Measurements from ENCODE around the gene SRGAP3. TPM values are rescaled to one million over a fixed set of nuclear protein-coding genes. Genes with fewer than 3 reads are reported as not detected.

The SRGAP3 gene
- total RNA-seq, 2 experiments from 2014 or later = 2.8 to 3.2 TPM

- POLR2A ChIA-PET = no interaction called here
- Histone ChIP-seq H3K27me3 (ENCODE audit: control insufficient read depth in 1 of 2, insufficient read depth in 2 of 2, low read length in 2 of 2) (no peaks in the 10 kb centered on the region), H3K36me3 (ENCODE audit: insufficient read depth, low read length) (no peaks in the 10 kb centered on the region), H3K27ac (ENCODE audit: low read depth in 1 of 2, low read length in 2 of 2) (no peak overlapping the region), H3K4me3 (ENCODE audit: low read length) (no peak overlapping the region), H3K9me3 (ENCODE audit: control insufficient read depth in 1 of 2, insufficient read depth in 1 of 2, low read length in 2 of 2) (peaks cover 0 to 3% of the 10 kb centered on the region in 2 experiments), H3K4me1 (ENCODE audit: insufficient read depth, low read length) (no peaks in the 10 kb centered on the region)
- CTCF ChIA-PET = no interaction called here
- Mint-ChIP-seq H3K4me1 (ENCODE audit: low read depth) (no peaks in the 10 kb centered on the region), H3K27ac (no peak overlapping the region), H3K4me3 (no peak overlapping the region), H3K9me3 (peaks cover 4% of the 10 kb centered on the region), H3K27me3 (no peaks in the 10 kb centered on the region), H3K36me3 (ENCODE audit: low read depth) (peaks cover 6% of the 10 kb centered on the region)
- intact Hi-C loops (cut with DNase I, micrococcal nuclease) = no loop called here
- TF ChIP-seq, protein P1, sequence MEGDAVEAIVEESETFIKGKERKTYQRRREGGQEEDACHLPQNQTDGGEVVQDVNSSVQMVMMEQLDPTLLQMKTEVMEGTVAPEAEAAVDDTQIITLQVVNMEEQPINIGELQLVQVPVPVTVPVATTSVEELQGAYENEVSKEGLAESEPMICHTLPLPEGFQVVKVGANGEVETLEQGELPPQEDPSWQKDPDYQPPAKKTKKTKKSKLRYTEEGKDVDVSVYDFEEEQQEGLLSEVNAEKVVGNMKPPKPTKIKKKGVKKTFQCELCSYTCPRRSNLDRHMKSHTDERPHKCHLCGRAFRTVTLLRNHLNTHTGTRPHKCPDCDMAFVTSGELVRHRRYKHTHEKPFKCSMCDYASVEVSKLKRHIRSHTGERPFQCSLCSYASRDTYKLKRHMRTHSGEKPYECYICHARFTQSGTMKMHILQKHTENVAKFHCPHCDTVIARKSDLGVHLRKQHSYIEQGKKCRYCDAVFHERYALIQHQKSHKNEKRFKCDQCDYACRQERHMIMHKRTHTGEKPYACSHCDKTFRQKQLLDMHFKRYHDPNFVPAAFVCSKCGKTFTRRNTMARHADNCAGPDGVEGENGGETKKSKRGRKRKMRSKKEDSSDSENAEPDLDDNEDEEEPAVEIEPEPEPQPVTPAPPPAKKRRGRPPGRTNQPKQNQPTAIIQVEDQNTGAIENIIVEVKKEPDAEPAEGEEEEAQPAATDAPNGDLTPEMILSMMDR (IDR thresholded peaks at IDR 0.05) = no peak
- ATAC-seq (ENCODE audit: poor library complexity) (no peak), DNase-seq (no peak)
Observed at GRCh38 chr3:9066141-9066540, 183.3 kb downstream of the SRGAP3 start.

DNA sequence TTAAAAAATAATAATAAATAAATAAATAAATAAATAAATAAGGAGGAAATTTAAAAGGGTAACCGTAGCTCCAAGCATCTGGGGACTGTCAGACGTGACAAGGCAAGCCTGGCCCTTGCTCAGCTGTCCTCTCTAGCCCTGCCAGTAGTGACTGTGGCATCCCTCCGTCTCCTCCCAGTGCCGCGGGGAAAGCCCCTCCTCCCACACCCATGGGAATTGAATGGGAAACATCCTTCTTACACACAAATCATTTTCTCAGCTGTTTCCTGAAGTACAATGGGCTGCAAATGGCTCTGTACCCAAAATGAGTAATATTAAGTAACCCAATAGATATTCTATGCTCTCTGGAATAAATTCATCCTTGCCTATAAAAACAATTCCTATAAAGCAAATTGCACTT, 184.6 kb downstream of the SRGAP3 start:
- H3K4me1 Mint-ChIP-seq (ENCODE audit: low read depth) = no peaks in the 10 kb centered on the region
- H3K9me3 Mint-ChIP-seq = peaks cover 4% of the 10 kb centered on the region
- Histone ChIP-seq H3K27ac (ENCODE audit: low read depth in 1 of 2, low read length in 2 of 2) (no peak overlapping the region), H3K27me3 (ENCODE audit: control insufficient read depth in 1 of 2, insufficient read depth in 2 of 2, low read length in 2 of 2) (no peaks in the 10 kb centered on the region), H3K36me3 (ENCODE audit: insufficient read depth, low read length) (no peaks in the 10 kb centered on the region), H3K9me3 (ENCODE audit: control insufficient read depth in 1 of 2, insufficient read depth in 1 of 2, low read length in 2 of 2) (peaks cover 0 to 3% of the 10 kb centered on the region in 2 experiments), H3K4me1 (ENCODE audit: insufficient read depth, low read length) (no peaks in the 10 kb centered on the region), H3K4me3 (ENCODE audit: low read length) (no peak overlapping the region)
- DNase-seq (no peak), ATAC-seq (ENCODE audit: poor library complexity) (no peak)
- H3K27me3 Mint-ChIP-seq = no peaks in the 10 kb centered on the region
- no peak overlapping the region for H3K27ac Mint-ChIP-seq
- H3K4me3 Mint-ChIP-seq = no peak overlapping the region
- intact Hi-C loops (cut with DNase I, micrococcal nuclease) = no loop called here
- CTCF ChIA-PET = no interaction called here
- H3K36me3 Mint-ChIP-seq (ENCODE audit: low read depth) = peaks cover 6% of the 10 kb centered on the region
- TF ChIP-seq, protein P1 (IDR thresholded peaks at IDR 0.05) = no peak
- POLR2A ChIA-PET = no interaction called here

- intact Hi-C loops (cut with DNase I, micrococcal nuclease) = no loop called here
- TF ChIP-seq, protein P1 (IDR thresholded peaks at IDR 0.05) = no peak
- H3K27me3 Mint-ChIP-seq = no peaks in the 10 kb centered on the region
- no peak overlapping the region for H3K4me3 ChIP-seq (ENCODE audit: low read length)
- ATAC-seq (ENCODE audit: poor library complexity) (no peak), DNase-seq (no peak)
- no peak overlapping the region for H3K27ac ChIP-seq (ENCODE audit: low read depth in 1 of 2, low read length in 2 of 2)
- peaks cover 4% of the 10 kb centered on the region for H3K9me3 Mint-ChIP-seq
- H3K4me1 ChIP-seq (ENCODE audit: insufficient read depth, low read length) = no peaks in the 10 kb centered on the region
- no peak overlapping the region for H3K27ac Mint-ChIP-seq
- no peak overlapping the region for H3K4me3 Mint-ChIP-seq
- peaks cover 0 to 3% of the 10 kb centered on the region in 2 experiments for H3K9me3 ChIP-seq (ENCODE audit: control insufficient read depth in 1 of 2, insufficient read depth in 1 of 2, low read length in 2 of 2)
- ChIA-PET POLR2A (no interaction called here), CTCF (no interaction called here)
- H3K27me3 ChIP-seq (ENCODE audit: control insufficient read depth in 1 of 2, insufficient read depth in 2 of 2, low read length in 2 of 2) = no peaks in the 10 kb centered on the region
- H3K36me3 ChIP-seq (ENCODE audit: insufficient read depth, low read length) = no peaks in the 10 kb centered on the region
- no peaks in the 10 kb centered on the region for H3K4me1 Mint-ChIP-seq (ENCODE audit: low read depth)
- peaks cover 6% of the 10 kb centered on the region for H3K36me3 Mint-ChIP-seq (ENCODE audit: low read depth)
Observed at GRCh38 chr3:9064251-9064650, 185.2 kb downstream of the SRGAP3 start.
